HG03575 (cell line): ENCODE data around the gene PREB.
"Not testable (repeated sequence)": the region's sequence is repeated elsewhere in the genome, so short reads cannot be mapped to it uniquely, and the experiment has no call there.

ENCODE experiments used
- ATAC-seq: cut with Tn5 transposase; IDR thresholded peaks from one replicate; pipeline ENCODE4 v1.9.1; 2021; ENCODE audit not compliant: unreplicated experiment, insufficient number of reproducible peaks, low FRiP score; ENCODE audit errors: extremely low read depth

The PREB gene

DNA sequence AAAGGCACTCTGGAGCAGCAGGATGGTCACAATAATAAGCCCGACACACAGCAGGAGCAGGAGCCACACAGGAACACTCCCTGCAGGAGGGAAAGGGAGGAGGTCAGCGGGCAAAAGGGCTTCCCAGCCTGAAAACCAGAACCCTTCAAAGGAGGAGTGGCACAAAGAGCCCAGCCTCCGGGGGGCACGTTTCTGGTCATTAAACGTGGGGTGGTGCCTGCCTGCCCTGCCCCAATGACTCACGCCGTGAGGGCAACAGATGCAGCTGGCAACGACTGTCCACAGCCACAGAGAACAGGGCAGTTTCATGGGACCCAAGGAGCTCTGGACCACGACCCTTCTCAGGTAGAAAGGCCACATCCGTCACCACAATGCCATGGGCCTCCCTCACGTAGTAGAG, 3.0 kb downstream of the PREB start:
- no peak for ATAC-seq

- no peak for ATAC-seq
These were observed 4.0 kb downstream of the PREB start for GRCh38 chr2:27130396-27130795.

DNA sequence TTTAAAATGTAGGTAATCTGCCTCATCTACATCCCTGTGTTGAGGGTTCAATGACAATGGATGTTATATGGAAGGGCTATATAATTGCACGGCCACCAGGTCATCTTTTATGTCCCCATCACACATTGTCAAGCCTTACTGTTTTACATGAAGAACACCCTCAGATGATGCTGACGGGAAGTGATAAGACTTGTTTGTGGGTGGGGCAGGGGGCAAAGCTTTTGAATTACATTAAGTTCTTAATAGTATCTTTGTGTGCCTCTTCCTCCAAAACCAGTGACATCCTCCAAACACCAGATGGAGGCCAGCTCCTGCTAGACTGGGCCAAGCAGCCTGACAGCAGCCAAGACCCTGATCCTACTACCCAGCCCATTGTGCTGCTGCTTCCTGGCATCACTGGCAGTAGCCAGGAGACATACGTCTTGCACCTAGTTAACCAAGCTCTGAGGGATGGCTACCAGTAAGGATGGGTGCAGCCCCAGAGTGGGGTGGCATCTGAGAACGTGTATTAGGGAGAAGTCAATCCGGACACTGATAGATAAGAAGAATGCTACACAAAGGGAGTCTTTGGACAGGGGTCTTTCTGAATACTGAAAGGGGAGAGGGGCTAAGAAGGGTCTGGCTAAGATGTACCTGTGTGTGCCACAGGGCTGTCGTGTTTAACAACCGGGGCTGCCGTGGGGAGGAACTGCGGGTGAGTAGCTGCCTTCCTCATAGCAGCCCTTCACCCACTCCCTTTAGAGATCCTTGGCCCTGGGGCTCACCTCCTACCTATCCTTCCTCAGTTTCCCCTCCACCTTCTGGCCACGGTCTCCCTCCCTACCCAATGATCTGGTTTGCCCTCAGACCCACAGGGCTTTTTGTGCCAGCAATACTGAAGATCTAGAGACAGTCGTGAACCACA, 5.5 kb downstream of the PREB start:
- ATAC-seq, result no peak

DNA sequence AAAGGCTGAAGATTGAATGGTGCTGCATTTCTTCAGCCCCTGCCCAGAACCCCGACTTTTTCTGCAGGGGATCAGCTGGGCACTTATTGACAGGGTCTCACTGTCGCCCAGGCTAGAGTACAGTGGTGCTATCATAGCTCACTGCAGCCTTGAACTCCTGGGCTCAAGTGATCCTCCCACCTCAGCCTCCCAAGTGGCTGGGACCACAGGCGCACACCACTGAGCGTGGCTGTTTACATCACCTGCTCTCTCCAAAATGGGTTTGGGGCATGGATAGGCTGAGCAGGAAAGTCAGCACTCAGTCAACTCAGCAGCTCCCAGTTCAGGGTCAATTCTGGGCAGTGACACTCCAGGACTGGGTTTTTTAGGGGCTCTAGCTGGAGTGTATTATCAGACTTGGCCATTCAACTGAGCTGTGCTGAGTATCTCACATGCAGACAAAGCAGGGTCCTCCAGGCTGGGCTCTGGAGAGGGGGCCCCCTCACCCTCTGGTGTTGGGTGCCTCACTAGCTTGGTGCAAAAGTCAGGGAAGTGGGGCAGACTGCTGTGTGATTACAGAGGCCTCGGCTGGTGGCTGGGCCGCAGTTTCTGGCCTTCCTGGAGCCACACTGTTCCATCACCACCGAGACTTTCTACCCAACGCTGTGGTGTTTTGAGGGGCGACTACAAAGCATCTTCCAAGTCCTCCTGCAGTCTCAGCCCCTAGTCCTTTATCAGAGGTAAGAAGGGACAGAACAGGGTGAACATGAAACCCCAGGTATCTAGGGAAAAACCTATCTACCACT, 6.4 kb downstream of the PREB start:
- ATAC-seq, result no peak

DNA sequence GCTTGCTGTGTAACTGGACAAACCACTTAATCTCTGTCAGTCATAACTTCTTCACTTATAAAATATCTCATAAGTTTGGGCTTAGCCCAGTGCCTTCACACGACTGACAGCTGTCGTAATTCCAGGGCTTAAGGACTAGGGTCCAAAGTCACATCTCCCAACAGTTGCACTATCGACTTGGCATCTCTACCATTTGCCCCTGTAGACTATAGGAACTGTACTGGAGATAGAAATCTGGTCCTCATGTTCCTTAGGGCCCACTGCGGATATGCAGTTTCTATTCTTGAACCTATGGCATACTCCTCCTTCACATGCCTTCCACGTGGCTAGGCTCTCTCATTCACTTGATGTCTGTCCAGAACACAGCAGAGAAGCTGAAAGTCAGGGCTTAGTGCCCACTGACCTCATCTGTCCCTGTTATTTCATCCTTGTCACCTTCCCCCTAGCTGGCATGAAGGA, 8.2 kb downstream of the PREB start:
- ATAC-seq, result no peak

DNA sequence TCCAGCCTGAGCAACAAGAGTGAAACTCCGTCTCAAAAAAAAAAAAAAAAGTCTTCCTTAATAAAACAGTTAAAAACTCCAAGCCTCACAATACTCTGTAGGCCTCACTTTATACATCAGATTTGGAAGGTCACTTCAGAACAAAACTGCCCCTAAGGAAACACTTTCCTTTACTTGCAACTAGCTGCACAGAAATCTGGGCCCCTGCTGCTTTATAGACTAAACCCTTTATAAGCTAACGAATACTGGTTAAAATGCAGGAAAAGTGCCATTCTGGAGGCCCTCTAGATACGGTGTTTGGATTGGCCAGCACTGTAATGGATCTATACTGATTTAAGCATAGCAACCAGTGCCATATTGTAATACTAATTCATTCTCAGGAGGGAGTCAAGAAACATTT, 9.3 kb downstream of the PREB start:
- no peak for ATAC-seq

GRCh38 chr2:27123302-27124150, 10.9 kb downstream of the PREB start, which contains the start of gene ABHD1:
ABHD1 (plus strand) TSS chr2:27123815; CDS start chr2:27123949, 134 bp downstream.
- no peak for ATAC-seq

DNA sequence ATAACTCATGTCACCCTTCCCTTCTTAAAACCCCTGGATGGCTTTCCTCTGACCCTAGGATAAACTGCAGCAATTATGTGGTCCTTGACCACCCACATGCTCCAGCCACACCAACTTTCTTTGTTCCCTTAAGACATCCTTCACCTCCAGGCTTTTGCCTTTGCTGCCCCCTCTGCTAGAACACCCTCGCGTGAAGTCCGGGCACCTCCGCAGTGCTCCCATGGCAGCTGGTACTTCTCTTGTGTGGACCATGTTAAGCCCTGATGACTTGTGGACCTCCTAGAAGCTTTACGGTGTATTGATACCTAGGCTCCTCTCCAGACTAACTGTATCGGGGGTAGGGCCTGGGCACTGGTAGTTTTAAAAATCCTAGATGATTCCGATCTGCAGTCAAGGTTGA, 11.6 kb downstream of the PREB start:
- ATAC-seq, result no peak

- ATAC-seq, result no peak
These were observed 12.5 kb downstream of the PREB start for GRCh38 chr2:27121906-27122305.

GRCh38 chr2:27119330-27119670, 15.1 kb downstream of the PREB start:
- not testable (repeated sequence) for ATAC-seq

- ATAC-seq, result no peak
These were observed 15.7 kb downstream of the PREB start, which contains the start of gene CGREF1 for GRCh38 chr2:27118525-27119329. CGREF1 (minus strand) TSS chr2:27119128; CDS start chr2:27104366, 14,762 bp downstream.

GRCh38 chr2:27117995-27118524, 16.4 kb downstream of the PREB start:
- ATAC-seq, result no peak

DNA sequence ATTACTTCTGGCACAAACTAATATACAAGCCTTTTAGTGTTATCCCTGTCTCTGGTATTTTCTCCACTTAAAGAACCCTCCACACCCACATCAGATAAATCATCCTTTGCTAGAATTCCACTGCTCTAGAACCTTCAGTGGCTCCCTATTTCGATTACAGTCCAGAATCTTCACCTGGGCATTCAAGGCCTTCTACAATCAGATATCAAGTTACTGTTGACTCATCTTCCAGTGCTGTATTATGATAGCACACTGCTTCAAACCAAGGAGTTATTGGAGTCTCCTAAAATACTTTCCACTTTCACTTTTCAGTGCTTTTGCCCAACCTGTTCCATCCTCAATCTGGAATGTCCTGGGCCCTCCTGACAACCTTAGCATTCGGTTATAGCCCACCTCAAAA, 18.9 kb downstream of the PREB start:
- ATAC-seq, result no peak

GRCh38 chr2:27111392-27112078, 22.9 kb downstream of the PREB start:
- not testable (repeated sequence) for ATAC-seq

DNA sequence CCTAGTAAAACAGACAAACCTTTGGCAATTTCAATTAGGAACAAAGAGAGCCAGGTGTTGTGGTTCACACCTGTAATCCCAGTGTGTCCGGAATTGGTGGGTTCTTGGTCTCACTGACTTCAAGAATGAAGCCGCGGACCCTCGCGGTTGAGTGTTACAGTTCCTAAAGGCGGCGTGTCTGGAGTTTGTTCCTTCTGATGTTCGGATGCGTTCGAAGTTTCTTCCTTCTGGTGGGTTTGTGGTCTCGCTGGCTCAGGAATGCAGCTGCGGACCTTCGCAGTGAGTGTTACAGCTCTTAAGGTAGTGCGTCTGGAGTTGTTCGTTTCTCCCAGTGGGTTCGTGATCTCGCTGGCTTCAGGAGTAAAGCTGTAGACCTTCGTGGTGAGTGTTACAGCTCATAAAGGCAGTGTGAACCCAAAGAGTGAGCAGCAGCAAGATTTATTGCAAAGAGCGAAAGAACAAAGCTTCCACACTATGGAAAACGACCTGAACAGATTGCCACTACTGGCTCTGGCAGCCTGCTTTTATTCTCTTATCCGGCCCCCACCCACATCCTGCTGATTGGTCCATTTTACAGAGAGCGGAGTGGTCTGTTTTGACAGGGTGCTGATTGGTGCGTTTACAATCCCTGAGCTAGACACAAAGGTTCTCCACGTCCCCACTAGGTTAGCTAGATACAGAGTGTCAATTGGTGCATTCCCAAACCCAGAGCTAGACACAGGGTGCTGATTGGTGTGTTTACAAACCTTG, 23.7 kb downstream of the PREB start:
- not testable (repeated sequence) for ATAC-seq

GRCh38 chr2:27109083-27109482, 25.4 kb downstream of the PREB start:
- ATAC-seq, result no peak

GRCh38 chr2:27108221-27108620, 26.2 kb downstream of the PREB start:
- no peak for ATAC-seq
